ENCODE results near the gene C19orf38.
"Not testable (repeated sequence)": the region's sequence is repeated elsewhere in the genome, so short reads cannot be mapped to it uniquely, and the experiment has no call there.

The C19orf38 gene

GRCh38 chr19:10826231-10826630 lies 22.0 kb upstream of the C19orf38 start:
- DNase-seq = no peak

GRCh38 chr19:10826846-10827245 lies 21.4 kb upstream of the C19orf38 start:
- DNase-seq = no peak

- DNase-seq = peak in 1 of 2 experiments; percentile 11
Observed at GRCh38 chr19:10828981-10829821, 19.0 kb upstream of the C19orf38 start.

- DNase-seq = no peak
Observed at GRCh38 chr19:10829967-10830366, 18.2 kb upstream of the C19orf38 start.

- DNase-seq = no peak
Observed at GRCh38 chr19:10830370-10830769, 17.8 kb upstream of the C19orf38 start.

GRCh38 chr19:10830931-10831779 lies 17.1 kb upstream of the C19orf38 start:
- no peak for DNase-seq

- DNase-seq = no peak
Observed at GRCh38 chr19:10831987-10832938, 16.0 kb upstream of the C19orf38 start.

GRCh38 chr19:10832939-10833296 lies 15.3 kb upstream of the C19orf38 start:
- DNase-seq = no peak

- no peak for DNase-seq
Observed at GRCh38 chr19:10835089-10835753, 13.0 kb upstream of the C19orf38 start.

- DNase-seq = peak; percentile 97 to 99
Observed at GRCh38 chr19:10835754-10836478, 12.3 kb upstream of the C19orf38 start, which contains the start of gene TMED1. TMED1 (minus strand) TSS chr19:10836212; CDS start chr19:10836191, 21 bp downstream.

- DNase-seq = peak; percentile 83 to 88
Observed at GRCh38 chr19:10836479-10837330, 11.5 kb upstream of the C19orf38 start.

- not testable (repeated sequence) for DNase-seq
Observed at GRCh38 chr19:10837649-10838048, 10.6 kb upstream of the C19orf38 start.

- peak in 1 of 2 experiments; percentile 60 for DNase-seq
Observed at GRCh38 chr19:10838377-10838776, 9.8 kb upstream of the C19orf38 start.

- no peak for DNase-seq
Observed at GRCh38 chr19:10839114-10840050, 8.8 kb upstream of the C19orf38 start.

- DNase-seq = no peak
Observed at GRCh38 chr19:10842788-10843187, 5.4 kb upstream of the C19orf38 start.

- DNase-seq = no peak
Observed at GRCh38 chr19:10846500-10847202, 1.6 kb upstream of the C19orf38 start.

GRCh38 chr19:10850631-10851030 lies 2.4 kb downstream of the C19orf38 start:
- DNase-seq = no peak

GRCh38 chr19:10852098-10852800 lies 4.0 kb downstream of the C19orf38 start:
- no peak for DNase-seq

Data from NCI-H526 (cell line).